H1 (cell line): Measurements from ENCODE around the gene DAGLA. TPM values are rescaled to one million over a fixed set of nuclear protein-coding genes. Genes with fewer than 3 reads are reported as not detected.

Source experiments
- ASH2L ChIP-seq: fragments of 200-600, 300-600 bp; sonication (generic); IDR thresholded peaks from one replicate; pipeline ENCODE4 v1.7.1; 2017; ENCODE audit warnings: low read length
- BCL11A ChIP-seq, 2 experiments: IDR thresholded peaks; one replicate each; pipeline ENCODE4 v1.6.1; 2011; ENCODE audit warnings: low read depth in 2 of 2, low read length in 2 of 2, mild to moderate bottlenecking in 2 of 2
- CHD7 ChIP-seq: fragments of 300-600 bp; sonication (generic); IDR thresholded peaks from 2 replicates; pipeline ENCODE4 v1.7.1; 2012; ENCODE audit warnings: low read length, moderate library complexity, mild to moderate bottlenecking, inconsistent platforms; ENCODE audit not compliant: insufficient replicate concordance
- CTBP2 ChIP-seq: IDR thresholded peaks from 2 replicates; pipeline ENCODE4 v1.7.0; 2011; ENCODE audit warnings: borderline replicate concordance, mild to moderate bottlenecking, moderate library complexity, mixed read lengths, low read length; ENCODE audit not compliant: insufficient read depth, insufficient read length
- NANOG ChIP-seq: IDR thresholded peaks from 2 replicates; pipeline ENCODE4 v1.6.1; 2011; ENCODE audit warnings: low read length, low read depth, mild to moderate bottlenecking, inconsistent platforms; ENCODE audit not compliant: insufficient read depth, poor library complexity, severe bottlenecking
- NRF1 ChIP-seq: IDR thresholded peaks from 2 replicates; pipeline ENCODE4 v1.6.1; 2011; ENCODE audit warnings: mild to moderate bottlenecking, low read depth, low read length, improper control_type of control experiment
- POLR2AphosphoS5 ChIP-seq: IDR thresholded peaks from 2 replicates; pipeline ENCODE4 v1.6.1; 2011; ENCODE audit warnings: low read depth, low read length
- SIN3A ChIP-seq, 2 experiments: IDR thresholded peaks in 1 of 2; conservative IDR thresholded peaks in 1 of 2; 2 replicates each; pipeline ENCODE4 v1.6.1; 2011 to 2012; ENCODE audit warnings: low read length in 2 of 2, improper control_type of control experiment in 1 of 2, low read depth in 1 of 2, mild to moderate bottlenecking in 1 of 2
- SP4 ChIP-seq: IDR thresholded peaks from 2 replicates; pipeline ENCODE4 v1.6.1; 2012; ENCODE audit warnings: low read length, inconsistent platforms
- TAF7 ChIP-seq: optimal IDR thresholded peaks from 2 replicates; pipeline ENCODE3; 2011; ENCODE audit warnings: low read depth, mild to moderate bottlenecking, inconsistent platforms, low read length, moderate library complexity, borderline replicate concordance
- TEAD4 ChIP-seq: IDR thresholded peaks from 2 replicates; pipeline ENCODE4 v1.6.1; 2012; ENCODE audit warnings: low read depth, low read length, inconsistent platforms, mixed read lengths
- polyA plus RNA-seq, 7 experiments: library from polyadenylated mRNA; depleted of rRNA in 3 of 7; stranded (reverse) in 5 of 7; unstranded in 2 of 7; fragments of >200 nt in 5 of 7; fragments of 200-250 nt in 2 of 7; gene quantifications; 1 replicate in 5 of 7; 2 replicates in 1 of 7; 4 replicates in 1 of 7; pipeline versions ENCODE4 v1.2.1 to v1.2.3, GENCODE V29; 2011 to 2013; ENCODE audit warnings: missing spikeins in 2 of 7, mixed read lengths in 2 of 7
- total RNA-seq: library from RNA; stranded (reverse); fragmentation: NEBNext Ultra II Directional; extraction: Animal tissue kit (Norgen Biotek cat#: 25700); gene quantifications from 2 replicates; pipeline ENCODE4 v1.2.1, GENCODE V29; 2021

The DAGLA gene
- total and polyA plus RNA-seq, 2 of the 8 experiments (the other 6 are each of a cell fraction or from before 2014, with no cell fraction given) = 3.6 to 6.6 TPM

DNA sequence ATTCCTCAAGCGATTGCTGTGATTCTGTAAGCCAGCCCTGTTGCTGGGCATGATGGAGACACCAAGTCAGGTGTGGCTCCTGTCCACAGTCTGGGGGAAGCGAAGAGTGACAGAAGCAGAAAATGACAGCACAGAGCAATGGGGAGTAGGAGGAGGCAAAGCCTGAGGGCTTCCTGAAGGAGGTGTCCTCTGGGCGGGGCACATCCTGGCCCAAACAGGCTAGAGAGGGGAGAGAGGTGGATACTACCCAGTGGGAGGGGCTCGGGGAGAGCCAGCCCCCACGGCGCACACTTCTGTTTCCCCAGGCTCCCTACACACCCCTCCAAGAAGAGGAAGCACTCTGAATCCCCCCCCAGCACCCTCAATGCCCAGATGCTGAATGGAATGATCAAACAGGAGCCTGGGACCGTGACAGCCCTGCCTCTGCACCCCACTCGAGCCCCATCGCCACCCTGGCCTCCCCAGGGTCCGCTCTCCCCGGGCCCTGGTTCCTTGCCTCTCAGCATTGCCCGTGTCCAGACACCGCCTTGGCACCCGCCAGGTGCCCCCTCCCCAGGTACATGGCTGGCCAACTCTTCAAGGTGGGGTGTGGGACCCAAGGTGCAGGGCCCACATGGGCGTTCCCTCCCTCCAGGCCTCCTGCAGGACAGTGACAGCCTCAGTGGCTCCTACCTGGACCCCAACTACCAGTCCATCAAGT, 91.2 kb downstream of the DAGLA start (continued):
- no peak for TF ChIP-seq NRF1
- no peak for TF ChIP-seq ASH2L
- TF ChIP-seq POLR2AphosphoS5 = no peak
- TF ChIP-seq CTBP2 = no peak
- no peak for TF ChIP-seq BCL11A (IDR thresholded peaks at IDR 0.05; ENCODE audit: low read depth in 2 of 2, low read length in 2 of 2)
- TF ChIP-seq TAF7 = no peak
- TF ChIP-seq CHD7 = no peak
- no peak for TF ChIP-seq SIN3A (conservative IDR thresholded peaks at IDR 0.05 in 1 of 2, IDR thresholded peaks at IDR 0.05 in 1 of 2; ENCODE audit: low read depth in 1 of 2, low read length in 2 of 2)
- no peak for TF ChIP-seq SP4
- TF ChIP-seq TEAD4 = no peak
- TF ChIP-seq NANOG = no peak
